ENCODE data around the gene MSANTD2. TPM values are rescaled to one million over a fixed set of nuclear protein-coding genes. Genes with fewer than 3 reads are reported as not detected.

The MSANTD2 gene
- total and polyA plus RNA-seq, 2 donors (not counting 1 experiment from before 2014, with no cell fraction given) = 11.1 to 26.8 TPM

DNA sequence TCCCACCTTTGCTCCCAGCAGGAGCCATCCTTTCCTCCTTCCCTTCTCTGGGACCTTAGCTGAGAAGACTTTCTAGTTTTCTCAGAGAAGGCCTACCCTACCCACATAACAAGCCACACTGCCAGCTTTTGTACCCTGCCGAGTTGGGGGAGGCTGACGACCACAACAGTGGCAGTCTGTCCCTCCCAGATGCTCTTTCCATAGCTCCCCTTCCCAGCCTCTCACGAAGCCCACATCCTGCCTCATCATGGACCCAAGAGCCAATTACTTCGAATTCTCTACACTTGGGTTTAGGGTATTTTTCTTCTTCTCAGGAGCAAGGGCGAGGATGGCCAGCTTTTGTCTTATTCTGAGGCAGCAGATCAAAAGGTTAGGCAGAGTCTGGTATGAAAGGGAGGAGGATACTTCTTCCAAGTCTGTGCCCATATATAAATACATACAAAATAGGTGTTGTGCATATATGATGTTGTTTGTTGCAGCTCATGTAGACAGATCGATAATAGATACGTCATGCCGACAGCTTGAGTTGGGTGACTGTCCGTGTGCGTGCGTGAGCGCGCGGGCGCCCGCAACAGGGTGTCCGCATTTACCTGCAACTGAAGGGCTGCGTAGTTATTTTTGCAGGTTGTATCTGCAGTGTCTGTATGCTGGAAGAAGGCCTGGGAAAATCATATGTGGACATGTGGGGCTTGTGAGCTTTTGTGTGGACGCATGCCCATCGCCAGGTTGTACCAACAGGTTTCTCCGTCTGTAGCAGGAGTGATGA lies 61.3 kb downstream of the MSANTD2 start:
- Histone ChIP-seq H3K27ac (ENCODE audit: low read length in 2 of 2) (no peak overlapping the region), H3K9me3 (ENCODE audit: control extremely low read depth in 1 of 3, control insufficient read depth in 2 of 3, insufficient read depth in 1 of 3, low read length in 2 of 3) (no peaks in the 10 kb centered on the region), H3K9ac (ENCODE audit: low read length) (peak overlapping the region; percentile 70), H3K36me3 (replicated peaks in 1 of 2; ENCODE audit: control extremely low read depth in 1 of 2, control insufficient read depth in 1 of 2, extremely low read depth in 1 of 2, insufficient read depth in 2 of 2, low read length in 1 of 2) (no peaks in the 10 kb centered on the region), H3K79me2 (ENCODE audit: control insufficient read depth, insufficient read depth, low read length) (no peaks in the 10 kb centered on the region), H4K20me1 (ENCODE audit: control insufficient read depth, insufficient read depth, low read length, poor library complexity, severe bottlenecking) (no peaks in the 10 kb centered on the region), H3K4me1 (ENCODE audit: control insufficient read depth in 2 of 2, insufficient read depth in 2 of 2, low read length in 2 of 2) (peaks cover 8 to 17% of the 10 kb centered on the region in 2 donors), H3K4me3 (ENCODE audit: control extremely low read depth in 1 of 5, extremely low read depth in 1 of 5, insufficient read depth in 1 of 5, low read depth in 2 of 5, low read length in 4 of 5) (peak overlapping the region in 1 of 5 experiments; percentile 62), H2AFZ (ENCODE audit: insufficient read depth, low read depth, low read length, poor library complexity, severe bottlenecking) (peak overlapping the region; percentile 80), H3K4me2 (replicated peaks; ENCODE audit: low read depth, low read length, poor library complexity, severe bottlenecking) (peak overlapping the region; percentile 97), H3K27me3 (replicated peaks in 1 of 4; ENCODE audit: control extremely low read depth in 1 of 4, control insufficient read depth in 3 of 4, insufficient read depth in 4 of 4, low read length in 3 of 4) (peaks cover 0 to 13% (median 2%) of the 10 kb centered on the region in 4 experiments)
- peak overlapping the region; percentile 92 for H3K4me3 Mint-ChIP-seq
- H3K27me3 Mint-ChIP-seq = no peaks in the 10 kb centered on the region
- peaks cover 16% of the 10 kb centered on the region for H3K4me1 Mint-ChIP-seq
- WGBS (ENCODE audit: insufficient coverage) = 91% methylated on average over 19 of the region's 21 CpGs
- ChIA-PET CTCF (interaction anchor here (0.7 to 3.4 kb wide), 5 partner anchors 14 to 70 kb away, joined by 3 to 16 read pairs (median 4); no protein-coding TSS in a partner anchor), POLR2A (interaction anchor here (0.5 to 1.7 kb wide), 3 partner anchors 24 to 65 kb away, joined by 3 to 4 read pairs (median 3); partner anchors contain the start of genes ESAM, SIAE and SPA17)
- TF ChIP-seq, protein P1, sequence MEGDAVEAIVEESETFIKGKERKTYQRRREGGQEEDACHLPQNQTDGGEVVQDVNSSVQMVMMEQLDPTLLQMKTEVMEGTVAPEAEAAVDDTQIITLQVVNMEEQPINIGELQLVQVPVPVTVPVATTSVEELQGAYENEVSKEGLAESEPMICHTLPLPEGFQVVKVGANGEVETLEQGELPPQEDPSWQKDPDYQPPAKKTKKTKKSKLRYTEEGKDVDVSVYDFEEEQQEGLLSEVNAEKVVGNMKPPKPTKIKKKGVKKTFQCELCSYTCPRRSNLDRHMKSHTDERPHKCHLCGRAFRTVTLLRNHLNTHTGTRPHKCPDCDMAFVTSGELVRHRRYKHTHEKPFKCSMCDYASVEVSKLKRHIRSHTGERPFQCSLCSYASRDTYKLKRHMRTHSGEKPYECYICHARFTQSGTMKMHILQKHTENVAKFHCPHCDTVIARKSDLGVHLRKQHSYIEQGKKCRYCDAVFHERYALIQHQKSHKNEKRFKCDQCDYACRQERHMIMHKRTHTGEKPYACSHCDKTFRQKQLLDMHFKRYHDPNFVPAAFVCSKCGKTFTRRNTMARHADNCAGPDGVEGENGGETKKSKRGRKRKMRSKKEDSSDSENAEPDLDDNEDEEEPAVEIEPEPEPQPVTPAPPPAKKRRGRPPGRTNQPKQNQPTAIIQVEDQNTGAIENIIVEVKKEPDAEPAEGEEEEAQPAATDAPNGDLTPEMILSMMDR (IDR thresholded peaks at IDR 0.05) = no peak
- no peak for TF ChIP-seq EZH2 (IDR thresholded peaks at IDR 0.05; ENCODE audit: borderline replicate concordance, insufficient read depth, low read depth, low read length, poor library complexity, severe bottlenecking)
- no peak for ATAC-seq (ENCODE audit: low read depth)
- no peaks in the 10 kb centered on the region for H3K9me3 Mint-ChIP-seq (ENCODE audit: insufficient read depth)
- H3K27ac Mint-ChIP-seq = peak overlapping the region; percentile 60
- DNase-seq = no peak
- intact Hi-C loops (cut with micrococcal nuclease) = loop anchor here (1.0 kb wide), 3 partner anchors 8 to 61 kb away; partner anchors contain the start of gene MSANTD2

All from B cell (primary cell).